ENCODE data around the gene ZNF780A. TPM values are rescaled to one million over a fixed set of nuclear protein-coding genes. Genes with fewer than 3 reads are reported as not detected.

ZNF780A gene
- total RNA-seq, 1 experiment from 2014 or later, result 9.7 TPM

DNA sequence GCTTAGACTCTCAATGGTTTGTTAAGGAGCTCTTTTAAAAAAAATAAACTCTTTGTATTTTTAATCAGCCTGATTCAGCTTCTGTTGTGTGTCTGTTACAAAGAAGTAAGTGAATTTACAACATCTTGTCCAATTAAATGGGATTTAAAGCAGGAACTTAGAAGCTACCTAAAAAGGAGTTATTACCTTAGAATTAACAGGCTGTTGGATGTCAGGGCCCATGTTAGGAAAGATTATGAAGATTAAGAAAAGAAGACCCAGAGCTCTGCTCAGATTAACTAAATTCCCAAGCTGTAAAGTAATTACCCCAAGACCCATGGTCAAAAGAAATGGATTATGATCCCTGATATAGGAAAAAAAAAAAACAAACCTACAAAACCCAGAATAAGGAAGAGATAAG, 44.1 kb upstream of the ZNF780A start:
- ChIA-PET CTCF (interaction anchor here (0.7 kb wide), 2 partner anchors 165 to 459 kb away, joined by 3 to 5 read pairs; no protein-coding TSS in a partner anchor), POLR2A (no interaction called here)
- BruUV-seq (replicated peaks), result no TSS peak
- Mint-ChIP-seq H3K27ac (ENCODE audit: low read depth, unreplicated experiment) (no peak overlapping the region), H3K9me3 (ENCODE audit: unreplicated experiment) (peaks cover 12% of the 10 kb centered on the region), H3K36me3 (ENCODE audit: insufficient read depth, unreplicated experiment) (no peaks in the 10 kb centered on the region), H3K4me3 (ENCODE audit: unreplicated experiment) (no peak overlapping the region), H3K27me3 (ENCODE audit: insufficient read depth, unreplicated experiment) (peaks cover 68% of the 10 kb centered on the region), H3K4me1 (ENCODE audit: insufficient read depth, unreplicated experiment) (no peaks in the 10 kb centered on the region)
- TF ChIP-seq, protein P1, sequence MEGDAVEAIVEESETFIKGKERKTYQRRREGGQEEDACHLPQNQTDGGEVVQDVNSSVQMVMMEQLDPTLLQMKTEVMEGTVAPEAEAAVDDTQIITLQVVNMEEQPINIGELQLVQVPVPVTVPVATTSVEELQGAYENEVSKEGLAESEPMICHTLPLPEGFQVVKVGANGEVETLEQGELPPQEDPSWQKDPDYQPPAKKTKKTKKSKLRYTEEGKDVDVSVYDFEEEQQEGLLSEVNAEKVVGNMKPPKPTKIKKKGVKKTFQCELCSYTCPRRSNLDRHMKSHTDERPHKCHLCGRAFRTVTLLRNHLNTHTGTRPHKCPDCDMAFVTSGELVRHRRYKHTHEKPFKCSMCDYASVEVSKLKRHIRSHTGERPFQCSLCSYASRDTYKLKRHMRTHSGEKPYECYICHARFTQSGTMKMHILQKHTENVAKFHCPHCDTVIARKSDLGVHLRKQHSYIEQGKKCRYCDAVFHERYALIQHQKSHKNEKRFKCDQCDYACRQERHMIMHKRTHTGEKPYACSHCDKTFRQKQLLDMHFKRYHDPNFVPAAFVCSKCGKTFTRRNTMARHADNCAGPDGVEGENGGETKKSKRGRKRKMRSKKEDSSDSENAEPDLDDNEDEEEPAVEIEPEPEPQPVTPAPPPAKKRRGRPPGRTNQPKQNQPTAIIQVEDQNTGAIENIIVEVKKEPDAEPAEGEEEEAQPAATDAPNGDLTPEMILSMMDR (IDR thresholded peaks at IDR 0.05; ENCODE audit: unreplicated experiment), result no peak
- DNase-seq (ENCODE audit: unreplicated experiment), result no peak
- intact Hi-C loops (cut with micrococcal nuclease), result no loop called here

DNA sequence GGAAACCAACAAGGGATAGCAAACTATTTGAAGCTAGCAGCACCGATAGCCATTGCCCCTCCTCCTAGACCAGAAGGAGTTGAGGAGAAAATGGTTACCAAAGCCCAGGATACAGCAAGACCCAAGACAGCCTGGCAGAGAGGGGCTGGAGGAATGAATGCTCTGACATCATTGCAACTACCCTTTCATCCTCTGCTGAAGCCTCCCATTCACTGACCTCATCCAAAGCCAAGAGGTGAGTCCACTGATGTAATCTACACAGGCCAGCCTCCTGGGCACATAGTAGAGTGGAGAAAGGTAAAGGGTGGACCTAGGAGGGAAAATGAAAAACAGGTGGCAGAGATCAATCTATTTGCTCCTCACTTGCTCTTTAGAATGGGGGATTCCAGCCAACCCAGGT, 42.7 kb upstream of the ZNF780A start:
- H3K27me3 Mint-ChIP-seq (ENCODE audit: insufficient read depth, unreplicated experiment), result peaks cover 80% of the 10 kb centered on the region
- POLR2A ChIA-PET, result no interaction called here

DNA sequence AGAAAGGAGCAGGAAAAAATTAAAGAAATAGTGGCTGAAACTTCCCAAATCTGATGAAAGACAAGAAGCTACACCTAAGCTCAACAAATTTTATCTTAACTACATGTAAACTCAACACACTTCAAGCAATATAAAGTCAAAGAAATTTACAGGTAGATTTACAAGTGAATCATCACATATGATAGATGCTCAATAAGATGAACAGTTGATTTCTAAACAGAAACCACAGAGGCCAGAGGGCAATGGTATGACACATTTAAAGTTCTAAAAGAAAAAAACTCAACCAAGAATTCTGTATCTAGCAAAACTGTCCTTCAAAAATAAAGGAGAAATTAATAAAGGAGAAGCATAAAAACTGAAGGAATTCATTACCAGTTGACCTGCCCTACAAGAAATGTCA, 39.3 kb upstream of the ZNF780A start:
- Mint-ChIP-seq H3K27me3 (ENCODE audit: insufficient read depth, unreplicated experiment) (peaks cover 77% of the 10 kb centered on the region), H3K36me3 (ENCODE audit: insufficient read depth, unreplicated experiment) (no peaks in the 10 kb centered on the region), H3K4me3 (ENCODE audit: unreplicated experiment) (no peak overlapping the region), H3K27ac (ENCODE audit: low read depth, unreplicated experiment) (no peak overlapping the region), H3K9me3 (ENCODE audit: unreplicated experiment) (peaks cover 18% of the 10 kb centered on the region), H3K4me1 (ENCODE audit: insufficient read depth, unreplicated experiment) (no peaks in the 10 kb centered on the region)
- BruUV-seq (replicated peaks), result no TSS peak
- intact Hi-C loops (cut with micrococcal nuclease), result no loop called here
- ChIA-PET CTCF (interaction anchor here (0.6 to 0.7 kb wide), 2 partner anchors 67 to 1432 kb away, joined by 4 read pairs; no protein-coding TSS in a partner anchor), POLR2A (no interaction called here)
- TF ChIP-seq, protein P1 (IDR thresholded peaks at IDR 0.05; ENCODE audit: unreplicated experiment), result no peak
- no peak for DNase-seq (ENCODE audit: unreplicated experiment)

More for the DNA sequence above, 42.7 kb upstream of the ZNF780A start:
- H3K4me1 Mint-ChIP-seq (ENCODE audit: insufficient read depth, unreplicated experiment), result no peaks in the 10 kb centered on the region
- no peaks in the 10 kb centered on the region for H3K36me3 Mint-ChIP-seq (ENCODE audit: insufficient read depth, unreplicated experiment)
- no peak overlapping the region for H3K27ac Mint-ChIP-seq (ENCODE audit: low read depth, unreplicated experiment)
- no TSS peak for BruUV-seq (replicated peaks)
- H3K4me3 Mint-ChIP-seq (ENCODE audit: unreplicated experiment), result no peak overlapping the region
- intact Hi-C loops (cut with micrococcal nuclease), result no loop called here
- CTCF ChIA-PET, result no interaction called here
- no peak for DNase-seq (ENCODE audit: unreplicated experiment)
- peaks cover 18% of the 10 kb centered on the region for H3K9me3 Mint-ChIP-seq (ENCODE audit: unreplicated experiment)
- TF ChIP-seq, protein P1 (IDR thresholded peaks at IDR 0.05; ENCODE audit: unreplicated experiment), result no peak

DNA sequence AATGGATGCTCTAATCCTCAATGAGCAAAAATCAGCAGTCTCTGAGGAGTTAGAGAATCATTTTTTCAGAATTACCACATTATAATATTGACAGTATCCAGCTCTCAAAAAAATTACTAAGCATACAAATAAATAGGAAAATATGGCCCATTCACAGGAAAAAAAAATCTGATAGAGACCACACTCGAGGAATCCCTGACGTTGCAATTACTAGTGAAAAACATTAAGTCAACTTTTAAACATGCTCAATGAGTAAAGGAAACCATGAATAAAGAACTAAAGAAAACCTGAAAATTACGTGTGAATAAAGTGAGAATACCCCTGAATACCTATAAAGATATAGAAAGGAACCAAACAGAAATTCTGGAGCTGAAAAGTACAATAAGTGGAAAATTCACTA, 38.7 kb upstream of the ZNF780A start:
- Mint-ChIP-seq H3K4me3 (ENCODE audit: unreplicated experiment) (no peak overlapping the region), H3K27ac (ENCODE audit: low read depth, unreplicated experiment) (no peak overlapping the region), H3K4me1 (ENCODE audit: insufficient read depth, unreplicated experiment) (no peaks in the 10 kb centered on the region), H3K36me3 (ENCODE audit: insufficient read depth, unreplicated experiment) (no peaks in the 10 kb centered on the region), H3K9me3 (ENCODE audit: unreplicated experiment) (peaks cover 18% of the 10 kb centered on the region), H3K27me3 (ENCODE audit: insufficient read depth, unreplicated experiment) (peaks cover 77% of the 10 kb centered on the region)
- no TSS peak for BruUV-seq (replicated peaks)
- TF ChIP-seq, protein P1 (IDR thresholded peaks at IDR 0.05; ENCODE audit: unreplicated experiment), result no peak
- POLR2A ChIA-PET, result no interaction called here
- intact Hi-C loops (cut with micrococcal nuclease), result no loop called here
- DNase-seq (ENCODE audit: unreplicated experiment), result no peak
- CTCF ChIA-PET, result no interaction called here
